Gastrocnemius medialis (tissue), 4 donors: ENCODE results near the gene CCDC102B. TPM values are rescaled to one million over a fixed set of nuclear protein-coding genes. Genes with fewer than 3 reads are reported as not detected.

Source experiments
- ATAC-seq, 2 donors: fragments of 150-250 bp; one replicate each; pipeline ENCODE4 v1.9.1; 2016
- DNase-seq, 2 donors: peaks; one replicate each; pipeline ENCODE4 v3.0.0-alpha.2; 2019
- H3K27ac ChIP-seq, 4 donors: fragments of 200-600 bp; sonication (generic); 1 replicate in 1 of 4; 2 replicates in 3 of 4; pipeline ENCODE4 v1.5.1; 2016 to 2018; ENCODE audit warnings: mild to moderate bottlenecking in 2 of 4, moderate library complexity in 1 of 4
- H3K27me3 ChIP-seq, 3 donors: fragments of 200-600 bp; sonication (generic) in 2 of 3; 1 replicate in 1 of 3; 2 replicates in 2 of 3; pipeline versions ENCODE4 v1.5.1 to v1.6.0; 2016 to 2019; ENCODE audit warnings: mild to moderate bottlenecking in 1 of 3, moderate library complexity in 1 of 3
- H3K36me3 ChIP-seq, 2 donors: fragments of 200-600 bp; sonication (generic) in 1 of 2; one replicate each; pipeline ENCODE4 v1.5.1; 2017 to 2018
- H3K4me1 ChIP-seq, 2 donors: fragments of 200-600 bp; sonication (generic) in 1 of 2; one replicate each; pipeline ENCODE4 v1.5.1; 2016 to 2017; ENCODE audit warnings: mild to moderate bottlenecking in 2 of 2
- H3K4me3 ChIP-seq, 4 donors: fragments of 200-600 bp; sonication (generic) in 3 of 4; 1 replicate in 1 of 4; 2 replicates in 3 of 4; pipeline ENCODE4 v1.5.1; 2016 to 2019; ENCODE audit warnings: mild to moderate bottlenecking in 2 of 4
- H3K9me3 ChIP-seq, 3 donors: fragments of 200-600 bp; sonication (generic) in 2 of 3; 1 replicate in 1 of 3; 2 replicates in 2 of 3; pipeline ENCODE4 v1.5.1; 2016 to 2019
- POLR2A ChIP-seq, 2 donors: fragments of 450-650 bp; IDR thresholded peaks; one replicate each; pipeline ENCODE4 v1.6.1; 2017; ENCODE audit warnings: antibody characterized with exemption in 2 of 2, mild to moderate bottlenecking in 2 of 2, moderate library complexity in 2 of 2
- in situ Hi-C, 4 donors: fragments of 200-750 bp; cut with MboI; loops; one replicate each; pipeline versions ENCODE4 v1.15.0 to v1.8.0; 2017; ENCODE audit warnings: low sequenced_read_pairs in 4 of 4
- intact Hi-C: fragments of 100-400 bp; cut with DNase I; formaldehyde crosslinking; loops from one replicate; pipeline ENCODE4 v1.15.1; 2023; ENCODE audit warnings: low total_unique reads
- total RNA-seq, 4 donors: library from RNA; depleted of rRNA; stranded (reverse); fragments of >200 nt; gene quantifications; one replicate each; pipeline versions ENCODE4 v1.1.0 to v1.2.3, GENCODE V29; 2016
- TF ChIP-seq, protein P1 (sequence below), 5 experiments: fragments of 450-650 bp in 3 of 5; fragments of 200-600 bp in 2 of 5; sonication (generic) in 2 of 5; IDR thresholded peaks in 4 of 5; conservative IDR thresholded peaks in 1 of 5; 1 replicate in 4 of 5; 2 replicates in 1 of 5; pipeline ENCODE4 v1.5.1; 2016 to 2019; ENCODE audit warnings: antibody characterized with exemption in 5 of 5, mild to moderate bottlenecking in 3 of 5, moderate library complexity in 3 of 5

The CCDC102B gene
- total RNA-seq, 4 donors from 2014 or later = 0.93 to 3.3 (median 1.3) TPM

DNA sequence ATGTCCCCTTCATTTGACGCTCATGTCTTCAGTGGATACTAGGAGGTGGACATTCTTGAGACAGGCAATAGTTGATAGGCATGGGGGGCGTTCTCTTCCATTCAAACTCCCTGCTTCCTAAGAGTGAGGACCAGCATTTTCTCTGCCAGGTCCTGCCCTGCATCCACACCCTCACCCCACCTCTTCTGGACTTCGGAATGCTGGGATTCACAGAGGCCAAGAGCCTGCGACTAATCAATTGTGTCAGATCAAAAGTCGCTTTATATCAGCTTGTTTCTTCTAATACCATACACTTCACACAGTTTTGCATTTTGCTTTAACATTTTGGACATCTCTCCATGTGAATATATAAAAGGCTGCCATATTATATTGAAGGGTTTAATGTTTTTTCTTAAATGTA lies 210.7 kb downstream of the CCDC102B start:
- H3K4me3 ChIP-seq = no peak overlapping the region
- TF ChIP-seq, protein P1, sequence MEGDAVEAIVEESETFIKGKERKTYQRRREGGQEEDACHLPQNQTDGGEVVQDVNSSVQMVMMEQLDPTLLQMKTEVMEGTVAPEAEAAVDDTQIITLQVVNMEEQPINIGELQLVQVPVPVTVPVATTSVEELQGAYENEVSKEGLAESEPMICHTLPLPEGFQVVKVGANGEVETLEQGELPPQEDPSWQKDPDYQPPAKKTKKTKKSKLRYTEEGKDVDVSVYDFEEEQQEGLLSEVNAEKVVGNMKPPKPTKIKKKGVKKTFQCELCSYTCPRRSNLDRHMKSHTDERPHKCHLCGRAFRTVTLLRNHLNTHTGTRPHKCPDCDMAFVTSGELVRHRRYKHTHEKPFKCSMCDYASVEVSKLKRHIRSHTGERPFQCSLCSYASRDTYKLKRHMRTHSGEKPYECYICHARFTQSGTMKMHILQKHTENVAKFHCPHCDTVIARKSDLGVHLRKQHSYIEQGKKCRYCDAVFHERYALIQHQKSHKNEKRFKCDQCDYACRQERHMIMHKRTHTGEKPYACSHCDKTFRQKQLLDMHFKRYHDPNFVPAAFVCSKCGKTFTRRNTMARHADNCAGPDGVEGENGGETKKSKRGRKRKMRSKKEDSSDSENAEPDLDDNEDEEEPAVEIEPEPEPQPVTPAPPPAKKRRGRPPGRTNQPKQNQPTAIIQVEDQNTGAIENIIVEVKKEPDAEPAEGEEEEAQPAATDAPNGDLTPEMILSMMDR (IDR thresholded peaks at IDR 0.05 in 4 of 5, conservative IDR thresholded peaks at IDR 0.05 in 1 of 5) = no peak
- TF ChIP-seq POLR2A (IDR thresholded peaks at IDR 0.05) = no peak
- intact Hi-C loops (no loop called here), in situ Hi-C loops (no loop called here)
- H3K9me3 ChIP-seq = no peaks in the 10 kb centered on the region
- DNase-seq (no peak), ATAC-seq (no peak)
- H3K4me1 ChIP-seq = no peaks in the 10 kb centered on the region
- H3K27me3 ChIP-seq = no peaks in the 10 kb centered on the region
- H3K27ac ChIP-seq = no peak overlapping the region
- no peaks in the 10 kb centered on the region for H3K36me3 ChIP-seq

DNA sequence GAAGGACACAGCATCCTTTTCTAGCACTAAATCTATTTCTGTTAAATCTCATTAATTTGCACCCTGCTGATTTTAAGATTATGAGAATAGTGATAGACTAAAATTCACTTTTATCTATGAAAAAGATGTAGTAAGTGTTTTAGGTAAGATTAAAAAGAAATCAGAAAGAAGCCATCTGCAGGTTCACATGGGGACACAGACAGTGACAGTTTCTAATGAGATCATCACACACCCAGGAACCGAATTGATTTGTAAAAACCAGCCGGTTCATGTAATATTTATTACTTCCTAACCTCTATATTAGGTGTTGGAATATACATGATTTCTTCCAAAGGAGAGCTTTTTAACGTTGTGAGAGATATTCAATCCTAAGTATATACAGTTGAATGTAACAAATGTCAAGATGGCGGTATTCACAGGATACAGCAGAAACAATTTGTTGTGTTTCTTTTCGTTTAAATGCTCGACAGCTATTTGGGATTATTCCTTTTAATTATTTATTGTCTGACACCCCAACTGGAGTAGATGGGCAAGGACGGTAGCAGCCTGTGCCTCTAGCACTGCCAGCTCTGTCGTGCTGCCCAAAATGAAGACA lies 223.4 kb downstream of the CCDC102B start:
- no peaks in the 10 kb centered on the region for H3K9me3 ChIP-seq
- DNase-seq = no peak
- no peak overlapping the region for H3K27ac ChIP-seq
- H3K4me1 ChIP-seq = no peaks in the 10 kb centered on the region
- no peaks in the 10 kb centered on the region for H3K36me3 ChIP-seq
- TF ChIP-seq POLR2A (IDR thresholded peaks at IDR 0.05) = no peak
- TF ChIP-seq, protein P1 (IDR thresholded peaks at IDR 0.05 in 4 of 5, conservative IDR thresholded peaks at IDR 0.05 in 1 of 5) = no peak
- in situ Hi-C loops (no loop called here), intact Hi-C loops (no loop called here)
- H3K27me3 ChIP-seq = no peaks in the 10 kb centered on the region
- no peak overlapping the region for H3K4me3 ChIP-seq
- no peak for ATAC-seq

DNA sequence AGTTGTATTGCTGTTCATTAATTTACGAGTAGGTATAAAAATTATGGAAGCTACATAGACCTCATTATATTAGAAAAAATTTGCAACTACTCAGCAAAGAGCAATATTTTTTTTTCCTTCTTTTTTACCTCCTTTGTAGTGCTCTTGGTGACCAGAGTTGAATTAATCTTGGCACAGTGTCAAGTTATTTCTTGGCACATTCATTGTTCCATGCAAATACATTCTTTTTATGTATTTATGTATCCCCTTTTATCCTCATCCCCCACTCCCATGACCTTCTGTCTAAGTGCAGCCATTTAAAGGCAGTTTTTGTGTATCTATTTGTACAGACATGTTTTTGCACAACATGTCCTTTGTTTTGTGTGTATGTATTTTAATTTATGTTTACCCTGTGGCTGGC lies 224.5 kb downstream of the CCDC102B start:
- Histone ChIP-seq H3K36me3 (no peaks in the 10 kb centered on the region), H3K27me3 (no peaks in the 10 kb centered on the region), H3K4me3 (no peak overlapping the region), H3K4me1 (no peaks in the 10 kb centered on the region), H3K9me3 (no peaks in the 10 kb centered on the region), H3K27ac (no peak overlapping the region)
- in situ Hi-C loops = no loop called here
- ATAC-seq (no peak), DNase-seq (no peak)
- TF ChIP-seq POLR2A (IDR thresholded peaks at IDR 0.05) = no peak
- TF ChIP-seq, protein P1 (IDR thresholded peaks at IDR 0.05 in 4 of 5, conservative IDR thresholded peaks at IDR 0.05 in 1 of 5) = no peak
- intact Hi-C loops = no loop called here

DNA sequence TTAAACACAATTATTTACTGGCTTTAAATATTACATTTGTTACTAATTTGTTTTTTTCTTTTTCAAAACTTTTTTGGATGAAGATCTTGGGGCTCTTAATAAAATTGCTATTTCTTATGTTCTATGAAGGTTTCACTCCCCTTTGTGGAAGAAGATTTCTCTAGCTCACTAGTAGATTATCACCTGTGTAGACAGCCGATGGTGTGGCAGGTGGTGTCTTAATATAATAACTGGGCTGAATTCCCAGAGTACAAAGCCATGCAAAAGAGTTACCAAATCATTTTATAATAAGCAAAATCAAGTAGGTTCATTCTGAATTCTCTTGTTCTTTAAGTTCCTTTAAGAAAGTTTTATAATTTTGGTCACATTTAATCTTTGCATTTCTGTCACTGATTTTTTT lies 233.7 kb downstream of the CCDC102B start:
- H3K27ac ChIP-seq = no peak overlapping the region
- DNase-seq (no peak), ATAC-seq (no peak)
- H3K4me1 ChIP-seq = no peaks in the 10 kb centered on the region
- H3K9me3 ChIP-seq = no peaks in the 10 kb centered on the region
- intact Hi-C loops = no loop called here
- in situ Hi-C loops = no loop called here
- TF ChIP-seq POLR2A (IDR thresholded peaks at IDR 0.05) = no peak
- TF ChIP-seq, protein P1 (IDR thresholded peaks at IDR 0.05 in 4 of 5, conservative IDR thresholded peaks at IDR 0.05 in 1 of 5) = no peak
- H3K27me3 ChIP-seq = no peaks in the 10 kb centered on the region
- H3K4me3 ChIP-seq = no peak overlapping the region
- H3K36me3 ChIP-seq = no peaks in the 10 kb centered on the region

DNA sequence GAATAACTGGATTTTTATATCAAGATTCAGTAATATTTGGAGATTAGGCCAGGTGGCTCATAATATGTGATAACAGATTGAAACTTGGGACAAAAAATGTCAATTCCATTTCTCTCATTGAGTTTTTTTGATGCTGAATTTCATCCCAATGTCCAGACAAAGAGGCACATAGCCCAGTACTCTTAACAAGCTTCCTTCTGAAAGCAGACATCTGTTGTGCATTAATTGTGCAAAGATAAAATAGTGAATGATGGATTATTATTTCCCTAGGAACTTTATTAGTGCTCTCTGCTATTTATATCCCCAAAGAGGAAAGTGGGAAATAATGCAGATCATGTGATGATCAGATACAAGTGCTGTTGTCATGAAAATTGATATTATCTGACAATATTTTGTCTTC lies 234.1 kb downstream of the CCDC102B start:
- ATAC-seq = no peak
- Histone ChIP-seq H3K27me3 (no peaks in the 10 kb centered on the region), H3K4me3 (no peak overlapping the region), H3K36me3 (no peaks in the 10 kb centered on the region), H3K4me1 (no peaks in the 10 kb centered on the region), H3K9me3 (no peaks in the 10 kb centered on the region), H3K27ac (no peak overlapping the region)
- intact Hi-C loops = no loop called here
- TF ChIP-seq, protein P1 (IDR thresholded peaks at IDR 0.05 in 4 of 5, conservative IDR thresholded peaks at IDR 0.05 in 1 of 5) = no peak
- no peak for TF ChIP-seq POLR2A (IDR thresholded peaks at IDR 0.05)
- in situ Hi-C loops = no loop called here
- no peak for DNase-seq
